Stimulated activated CD4-positive, alpha-beta T cell treated with anti-CD3 and anti-CD28 coated beads, Interleukin-15, amount 100 ng/mL, for 1 hour (primary cell): Measurements from ENCODE around the gene CDH22.

Source experiments
- DNase-seq, 2 donors: peaks; one replicate each; pipeline ENCODE4 v3.0.0-alpha.2; 2020; ENCODE audit warnings: low read depth in 1 of 2, low spot score in 1 of 2

Gene CDH22

DNA sequence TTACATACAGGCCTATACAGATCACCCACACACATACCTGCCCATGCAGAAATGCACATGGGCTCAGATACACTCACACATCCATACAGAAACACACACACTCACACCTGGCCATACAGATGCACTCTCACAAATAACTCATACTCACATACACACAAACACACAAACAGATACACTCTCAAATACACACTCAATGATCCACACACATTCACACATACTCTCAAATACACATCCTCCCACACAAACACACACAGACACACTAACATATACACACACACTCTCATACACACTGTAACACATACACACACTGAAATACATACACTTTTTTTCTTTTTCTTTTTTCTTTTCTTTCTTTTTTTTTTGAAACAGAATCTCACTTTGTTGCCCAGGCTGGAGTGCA is 90.7 kb downstream of the CDH22 start:
- no peak for DNase-seq

- no peak for DNase-seq
These were observed 91.4 kb downstream of the CDH22 start for GRCh38 chr20:46216770-46217464.

- no peak for DNase-seq
These were observed 92.2 kb downstream of the CDH22 start for GRCh38 chr20:46215913-46216707.

DNA sequence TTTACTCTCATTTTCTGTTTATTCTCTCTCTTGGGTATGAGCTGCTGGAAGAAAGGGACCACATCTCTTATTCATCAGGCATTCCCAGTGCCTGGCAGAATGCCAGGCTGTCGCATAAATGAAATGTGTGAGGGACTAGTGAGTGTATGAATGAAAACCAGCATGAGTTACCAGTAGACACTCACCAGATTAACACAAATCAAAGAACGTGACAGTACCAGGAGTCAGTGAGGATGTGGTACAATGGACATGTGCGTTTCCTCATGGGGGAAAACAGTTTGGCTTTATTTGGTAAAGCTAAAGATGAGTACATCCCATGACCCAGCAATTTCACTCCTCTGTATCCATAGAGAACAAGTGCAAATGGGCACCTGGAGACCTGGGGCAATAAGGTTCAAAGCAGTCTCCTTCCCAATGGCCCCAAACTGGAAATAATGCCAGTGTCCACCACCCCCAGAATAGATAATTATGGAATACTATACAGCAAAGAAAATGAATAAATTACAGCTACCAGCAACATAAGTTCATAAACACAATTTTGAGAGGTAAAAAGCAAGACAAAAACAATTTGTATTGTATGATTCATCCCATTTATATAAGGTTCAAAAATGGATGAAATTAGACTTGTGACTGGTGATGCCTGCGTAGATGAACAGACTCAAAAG is 93.3 kb downstream of the CDH22 start:
- DNase-seq, result no peak

GRCh38 chr20:46213946-46214823 is 94.1 kb downstream of the CDH22 start:
- no peak for DNase-seq

DNA sequence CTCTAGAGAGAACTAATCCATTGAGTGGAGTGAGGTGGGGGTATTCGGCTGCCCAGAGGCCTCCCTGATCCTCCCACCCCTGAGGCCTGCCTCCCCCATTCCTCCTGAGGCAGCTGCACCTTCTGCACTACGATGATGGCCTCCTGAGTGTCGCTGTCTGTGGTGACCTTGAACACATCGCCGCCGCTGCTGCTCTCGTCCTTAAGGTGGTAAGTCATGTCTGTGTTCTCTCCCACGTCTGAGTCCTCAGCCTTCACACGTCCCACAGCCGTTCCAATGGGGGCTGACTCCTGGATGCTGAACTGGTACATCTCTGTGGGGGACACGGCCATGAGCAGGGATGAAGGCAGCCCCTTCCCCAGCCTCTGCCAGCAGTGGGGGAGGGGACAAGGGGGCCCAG is 95.4 kb downstream of the CDH22 start:
- no peak for DNase-seq

- no peak for DNase-seq
These were observed 96.0 kb downstream of the CDH22 start for GRCh38 chr20:46212252-46212651.

DNA sequence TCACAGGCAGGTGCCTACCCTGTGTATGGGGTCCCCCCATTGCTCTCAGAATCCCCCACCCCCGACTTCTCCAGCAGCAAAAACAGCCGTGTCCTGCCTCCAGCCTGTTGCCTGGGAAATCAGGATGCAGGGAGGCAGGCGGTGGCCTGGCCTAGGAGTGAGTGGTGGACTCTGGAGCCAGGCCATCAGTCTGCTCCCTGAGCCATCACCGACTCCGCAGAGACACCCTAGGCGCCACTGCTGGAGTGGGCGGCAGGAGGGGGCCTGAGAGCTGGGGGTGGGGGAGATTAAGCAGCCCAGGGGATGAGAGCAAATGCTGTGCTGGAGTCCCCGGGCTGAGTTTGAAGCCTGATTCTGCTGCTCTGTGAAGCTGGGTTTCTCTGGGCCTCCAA is 97.0 kb downstream of the CDH22 start:
- DNase-seq, result no peak

DNA sequence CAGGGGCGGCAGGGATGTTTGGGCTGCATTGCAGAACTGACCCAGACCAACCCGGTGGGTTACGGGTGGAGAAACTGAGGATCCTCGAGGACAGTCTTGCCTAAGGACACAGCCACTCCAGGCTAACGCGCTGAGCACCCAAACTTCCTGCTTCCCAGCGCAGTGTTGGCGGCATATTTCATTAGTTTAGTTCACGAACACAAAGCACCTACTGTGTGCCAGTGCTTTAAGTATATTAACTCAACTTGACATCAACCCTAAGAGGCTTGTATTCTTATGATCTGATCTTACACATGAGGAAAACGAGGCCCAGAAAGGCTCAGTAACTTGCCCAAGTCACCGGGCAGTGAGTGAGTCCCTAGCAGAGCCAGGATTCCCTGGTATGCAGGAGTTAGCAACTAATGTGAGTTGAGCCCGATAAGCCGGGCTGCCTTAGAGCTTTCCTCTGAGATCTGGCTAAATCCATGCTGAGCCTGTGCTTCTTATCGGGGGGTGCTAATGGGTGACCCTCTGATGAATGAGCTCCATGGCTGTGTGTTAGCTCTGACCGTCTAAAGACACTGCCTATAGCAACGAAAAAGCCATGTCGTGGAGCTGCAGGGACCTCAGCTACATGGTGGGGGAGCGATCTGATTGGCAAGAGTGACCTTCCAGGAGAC is 97.5 kb downstream of the CDH22 start:
- DNase-seq, result no peak

- no peak for DNase-seq
These were observed 98.2 kb downstream of the CDH22 start for GRCh38 chr20:46209930-46210671.

- DNase-seq, result no peak
These were observed 100.5 kb downstream of the CDH22 start for GRCh38 chr20:46207793-46208192.

GRCh38 chr20:46206992-46207549 is 101.2 kb downstream of the CDH22 start:
- DNase-seq, result no peak

DNA sequence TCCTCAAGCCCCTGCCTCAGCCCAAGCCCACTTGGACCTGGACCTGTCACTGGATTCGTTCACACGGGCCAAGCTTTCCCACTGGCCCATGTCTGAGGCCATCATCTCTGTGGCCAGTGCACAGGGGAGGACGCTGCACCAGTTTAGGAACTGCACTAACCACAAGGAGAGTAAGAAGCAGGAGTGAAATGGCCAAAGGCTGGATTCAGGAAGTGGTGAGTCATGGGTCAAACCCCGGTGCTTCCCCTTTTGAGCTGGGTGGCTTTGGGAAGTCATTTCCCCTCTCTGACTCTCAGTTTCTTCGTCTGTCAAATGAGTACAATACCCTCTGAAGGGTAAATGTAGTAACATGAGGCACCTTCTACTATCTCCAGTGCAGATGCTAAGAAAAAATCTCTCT is 102.3 kb downstream of the CDH22 start:
- DNase-seq, result no peak

GRCh38 chr20:46205349-46205748 is 102.9 kb downstream of the CDH22 start:
- DNase-seq, result no peak

DNA sequence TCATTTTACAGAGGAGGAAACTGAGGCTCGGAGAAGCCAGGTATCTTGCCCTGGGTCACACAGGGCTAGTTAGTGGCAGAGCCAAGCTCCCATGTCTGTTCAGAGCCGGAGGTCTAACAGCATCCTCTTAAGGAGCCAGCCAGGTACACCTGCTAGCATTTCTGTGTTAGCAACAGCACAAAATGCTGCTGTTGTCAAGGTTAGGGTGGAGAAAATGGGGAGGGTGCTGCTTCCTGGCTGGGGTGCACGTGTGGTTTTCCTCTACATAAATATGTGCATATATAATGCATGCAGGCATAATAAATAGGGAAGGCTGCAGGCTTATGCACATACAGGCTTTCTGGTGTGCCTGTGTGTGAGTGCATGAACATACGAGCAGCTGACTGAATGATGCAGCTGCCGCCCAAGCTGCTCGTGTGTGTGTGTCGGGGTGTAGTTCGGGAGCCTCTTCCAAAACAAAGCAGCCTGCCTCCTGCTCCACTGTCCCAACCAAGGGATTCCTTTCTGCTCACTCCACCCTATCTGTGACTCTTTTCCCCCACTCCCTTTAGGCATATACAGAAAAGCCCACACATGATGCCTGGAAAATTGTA is 103.6 kb downstream of the CDH22 start:
- DNase-seq, result no peak

DNA sequence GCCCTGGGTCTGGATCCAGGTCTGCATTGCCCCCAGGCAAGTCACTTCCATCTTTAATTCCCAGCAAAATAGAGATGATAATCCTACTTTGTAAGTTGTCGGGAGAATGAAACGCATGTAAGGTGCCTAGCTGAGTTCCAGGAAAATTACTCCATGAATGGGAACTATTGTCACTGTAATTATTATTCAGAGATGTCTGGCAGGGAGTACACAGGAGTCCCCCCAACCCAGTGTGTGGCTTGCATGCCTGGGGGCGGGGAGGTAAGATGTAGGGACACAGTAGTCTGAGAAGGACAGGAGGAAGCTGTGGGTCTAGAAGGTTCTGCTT is 104.8 kb downstream of the CDH22 start:
- DNase-seq, result no peak

GRCh38 chr20:46202766-46203509 is 105.4 kb downstream of the CDH22 start:
- DNase-seq, result no peak
